Activated CD4-positive, alpha-beta T cell treated with anti-CD3 and anti-CD28 coated beads, Interleukin-2, amount 10 ng/mL, durations not matched to agents 24 days and 14 days (primary cell): ENCODE results near the gene PPHLN1. TPM values are rescaled to one million over a fixed set of nuclear protein-coding genes. Genes with fewer than 3 reads are reported as not detected.
"Not testable (repeated sequence)": the region's sequence is repeated elsewhere in the genome, so short reads cannot be mapped to it uniquely, and the experiment has no call there.

Experiments
- DNase-seq: peaks from one replicate; pipeline ENCODE4 v3.0.0; 2022
- H3K27ac Mint-ChIP-seq: one replicate; pipeline ENCODE4 v1.8.0; 2022; ENCODE audit warnings: mild to moderate bottlenecking, mixed read lengths
- H3K27me3 Mint-ChIP-seq: one replicate; pipeline ENCODE4 v1.8.0; 2022; ENCODE audit warnings: mixed read lengths
- H3K36me3 Mint-ChIP-seq: one replicate; pipeline ENCODE4 v1.8.0; 2022; ENCODE audit warnings: low read depth, mild to moderate bottlenecking, mixed read lengths
- H3K4me1 Mint-ChIP-seq: one replicate; pipeline ENCODE4 v1.8.0; 2021; ENCODE audit warnings: mixed read lengths
- H3K4me3 Mint-ChIP-seq: one replicate; pipeline ENCODE4 v1.8.0; 2022; ENCODE audit warnings: mild to moderate bottlenecking, moderate library complexity, mixed read lengths
- H3K9me3 Mint-ChIP-seq: one replicate; pipeline ENCODE4 v1.8.0; 2021; ENCODE audit warnings: mixed read lengths
- intact Hi-C: fragments of 100-400 bp; cut with micrococcal nuclease; formaldehyde crosslinking; loops from one replicate; pipeline ENCODE4 v1.15.1; 2023
- total RNA-seq: library from RNA; stranded (reverse); gene quantifications from 2 replicates; pipeline ENCODE4 v1.2.3, GENCODE V29; 2022

PPHLN1 gene
- total RNA-seq, 1 donor from 2014 or later: 92.3 TPM

- no peak overlapping the region for H3K4me3 Mint-ChIP-seq
- intact Hi-C loops: no loop called here
- H3K9me3 Mint-ChIP-seq: peaks cover 4% of the 10 kb centered on the region
- no peaks in the 10 kb centered on the region for H3K27me3 Mint-ChIP-seq
- H3K27ac Mint-ChIP-seq: no peak overlapping the region
- no peak for DNase-seq
- peaks cover 19% of the 10 kb centered on the region for H3K36me3 Mint-ChIP-seq
- peaks cover 23% of the 10 kb centered on the region for H3K4me1 Mint-ChIP-seq
Observed at GRCh38 chr12:42364692-42365091, 38.7 kb downstream of the PPHLN1 start.

- no peak for DNase-seq
- intact Hi-C loops: no loop called here
- Mint-ChIP-seq H3K4me1 (peaks cover 21% of the 10 kb centered on the region), H3K27ac (no peak overlapping the region), H3K4me3 (no peak overlapping the region), H3K27me3 (no peaks in the 10 kb centered on the region), H3K9me3 (peaks cover 4% of the 10 kb centered on the region), H3K36me3 (peaks cover 16% of the 10 kb centered on the region)
Observed at GRCh38 chr12:42365486-42365885, 39.5 kb downstream of the PPHLN1 start.

- peaks cover 2% of the 10 kb centered on the region for H3K36me3 Mint-ChIP-seq
- no peaks in the 10 kb centered on the region for H3K9me3 Mint-ChIP-seq
- H3K4me3 Mint-ChIP-seq: no peak overlapping the region
- H3K4me1 Mint-ChIP-seq: peaks cover 2% of the 10 kb centered on the region
- no peak overlapping the region for H3K27ac Mint-ChIP-seq
- no peaks in the 10 kb centered on the region for H3K27me3 Mint-ChIP-seq
- no peak for DNase-seq
- intact Hi-C loops: loop anchor here (5.0 to 10.0 kb wide), 3 partner anchors 43 to 1095 kb away; partner anchors contain the start of genes PPHLN1 and ZCRB1
Observed at GRCh38 chr12:42370013-42370412, 44.0 kb downstream of the PPHLN1 start.

- intact Hi-C loops: loop anchor here (5.0 to 10.0 kb wide), 3 partner anchors 45 to 1097 kb away; partner anchors contain the start of genes PPHLN1 and ZCRB1
- no peak overlapping the region for H3K4me3 Mint-ChIP-seq
- no peak overlapping the region for H3K27ac Mint-ChIP-seq
- no peaks in the 10 kb centered on the region for H3K27me3 Mint-ChIP-seq
- peak; percentile 80 for DNase-seq
- no peaks in the 10 kb centered on the region for H3K9me3 Mint-ChIP-seq
- peaks cover 2% of the 10 kb centered on the region for H3K4me1 Mint-ChIP-seq
- peaks cover 13% of the 10 kb centered on the region for H3K36me3 Mint-ChIP-seq
Observed at GRCh38 chr12:42372154-42372791, 46.3 kb downstream of the PPHLN1 start.

- H3K27me3 Mint-ChIP-seq: no peaks in the 10 kb centered on the region
- H3K4me1 Mint-ChIP-seq: peaks cover 2% of the 10 kb centered on the region
- DNase-seq: no peak
- intact Hi-C loops: loop anchor here (5.0 to 10.0 kb wide), 3 partner anchors 46 to 1099 kb away; partner anchors contain the start of genes PPHLN1 and ZCRB1
- H3K36me3 Mint-ChIP-seq: peaks cover 15% of the 10 kb centered on the region
- H3K27ac Mint-ChIP-seq: no peak overlapping the region
- H3K4me3 Mint-ChIP-seq: no peak overlapping the region
- no peaks in the 10 kb centered on the region for H3K9me3 Mint-ChIP-seq
Observed at GRCh38 chr12:42373669-42374068, 47.7 kb downstream of the PPHLN1 start.

GRCh38 chr12:42380733-42381132 is 54.8 kb downstream of the PPHLN1 start:
- peaks cover 34% of the 10 kb centered on the region for H3K36me3 Mint-ChIP-seq
- DNase-seq: no peak
- H3K4me3 Mint-ChIP-seq: no peak overlapping the region
- intact Hi-C loops: no loop called here
- H3K27me3 Mint-ChIP-seq: no peaks in the 10 kb centered on the region
- no peak overlapping the region for H3K27ac Mint-ChIP-seq
- no peaks in the 10 kb centered on the region for H3K9me3 Mint-ChIP-seq
- H3K4me1 Mint-ChIP-seq: peaks cover 16% of the 10 kb centered on the region

GRCh38 chr12:42382013-42382696 is 56.2 kb downstream of the PPHLN1 start:
- H3K27ac Mint-ChIP-seq: no peak overlapping the region
- H3K9me3 Mint-ChIP-seq: no peaks in the 10 kb centered on the region
- H3K4me1 Mint-ChIP-seq: peaks cover 16% of the 10 kb centered on the region
- intact Hi-C loops: no loop called here
- H3K27me3 Mint-ChIP-seq: no peaks in the 10 kb centered on the region
- no peak for DNase-seq
- no peak overlapping the region for H3K4me3 Mint-ChIP-seq
- H3K36me3 Mint-ChIP-seq: peaks cover 28% of the 10 kb centered on the region

GRCh38 chr12:42385326-42385841 is 59.4 kb downstream of the PPHLN1 start:
- peaks cover 16% of the 10 kb centered on the region for H3K4me1 Mint-ChIP-seq
- no peak for DNase-seq
- H3K36me3 Mint-ChIP-seq: peaks cover 42% of the 10 kb centered on the region
- intact Hi-C loops: no loop called here
- H3K27ac Mint-ChIP-seq: no peak overlapping the region
- H3K27me3 Mint-ChIP-seq: no peaks in the 10 kb centered on the region
- no peaks in the 10 kb centered on the region for H3K9me3 Mint-ChIP-seq
- no peak overlapping the region for H3K4me3 Mint-ChIP-seq

- Mint-ChIP-seq H3K4me3 (no peak overlapping the region), H3K9me3 (no peaks in the 10 kb centered on the region), H3K27me3 (no peaks in the 10 kb centered on the region), H3K27ac (no peak overlapping the region), H3K4me1 (peaks cover 13% of the 10 kb centered on the region), H3K36me3 (peaks cover 41% of the 10 kb centered on the region)
- DNase-seq: no peak
- intact Hi-C loops: no loop called here
Observed at GRCh38 chr12:42386308-42386707, 60.3 kb downstream of the PPHLN1 start.

GRCh38 chr12:42388086-42388485 is 62.1 kb downstream of the PPHLN1 start:
- intact Hi-C loops, DNase-seq, H3K4me3 Mint-ChIP-seq, H3K27me3 Mint-ChIP-seq, H3K27ac Mint-ChIP-seq, H3K4me1 Mint-ChIP-seq, H3K9me3 Mint-ChIP-seq: not testable (repeated sequence)
- peaks cover 38% of the 10 kb centered on the region for H3K36me3 Mint-ChIP-seq

- Mint-ChIP-seq H3K9me3 (no peaks in the 10 kb centered on the region), H3K27me3 (no peaks in the 10 kb centered on the region), H3K4me3 (no peak overlapping the region), H3K4me1 (peaks cover 4% of the 10 kb centered on the region), H3K36me3 (peaks cover 30% of the 10 kb centered on the region), H3K27ac (no peak overlapping the region)
- intact Hi-C loops: no loop called here
- no peak for DNase-seq
Observed at GRCh38 chr12:42394429-42394828, 68.5 kb downstream of the PPHLN1 start.

GRCh38 chr12:42396473-42397259 is 70.7 kb downstream of the PPHLN1 start:
- Mint-ChIP-seq H3K27ac (no peak overlapping the region), H3K36me3 (peaks cover 32% of the 10 kb centered on the region), H3K4me3 (no peak overlapping the region), H3K4me1 (peaks cover 2% of the 10 kb centered on the region), H3K27me3 (no peaks in the 10 kb centered on the region), H3K9me3 (no peaks in the 10 kb centered on the region)
- no peak for DNase-seq
- intact Hi-C loops: no loop called here

- Mint-ChIP-seq H3K27me3 (no peaks in the 10 kb centered on the region), H3K4me3 (no peak overlapping the region), H3K36me3 (peaks cover 20% of the 10 kb centered on the region), H3K9me3 (no peaks in the 10 kb centered on the region), H3K4me1 (no peaks in the 10 kb centered on the region), H3K27ac (no peak overlapping the region)
- intact Hi-C loops: no loop called here
- no peak for DNase-seq
Observed at GRCh38 chr12:42402821-42403411, 76.9 kb downstream of the PPHLN1 start.
